Panc1 (cell line): ENCODE data around the gene PLCB1. TPM values are rescaled to one million over a fixed set of nuclear protein-coding genes. Genes with fewer than 3 reads are reported as not detected.

Source experiments
- ATAC-seq: fragments of 200-7000 bp; cut with Tn5 transposase; 2 replicates; pipeline ENCODE4 v1.9.1; 2020; ENCODE audit warnings: mild to moderate bottlenecking, moderate library complexity
- BruUV-seq: library from RNA; stranded (reverse); fragments of 400-500 nt; replicated peaks from 2 replicates; lab custom pipeline; 2021; lab: Mats Ljungman, UMichigan
- CTCF ChIA-PET: fragments of 300-600 bp; sonication (Branson Sonifier 250); formaldehyde crosslinking; loops from one replicate; lab custom pipeline; 2022; ENCODE audit warnings: antibody characterized with exemption; lab: Charles Lee
- POLR2A ChIA-PET: fragments of 300-600 bp; sonication (Branson Sonifier 250); formaldehyde crosslinking; loops from one replicate; lab custom pipeline; 2022; ENCODE audit warnings: antibody characterized with exemption; lab: Charles Lee
- DNase-seq: peaks from one replicate; pipeline ENCODE4 v3.0.0-alpha.2; 2010; ENCODE audit warnings: low read depth, low spot score
- H3K27ac ChIP-seq: 2 replicates; pipeline ENCODE4 v1.5.1; 2011; ENCODE audit warnings: mild to moderate bottlenecking, low read length, inconsistent platforms
- H3K27me3 ChIP-seq: fragments of 200-500 bp; sonication (Bioruptor generic); 2 replicates; pipeline ENCODE4 v1.6.0; 2014; ENCODE audit warnings: low read length, inconsistent platforms; ENCODE audit not compliant: control insufficient read depth, insufficient read depth
- H3K36me3 ChIP-seq: fragments of 200-500 bp; sonication (Bioruptor generic); 2 replicates; pipeline ENCODE4 v1.5.1; 2014; ENCODE audit warnings: inconsistent platforms, mild to moderate bottlenecking, low read length, moderate library complexity; ENCODE audit not compliant: control insufficient read depth, insufficient read depth
- H3K4me1 ChIP-seq: 2 replicates; pipeline ENCODE4 v1.5.1; 2011; ENCODE audit warnings: inconsistent platforms, mild to moderate bottlenecking, low read length, moderate library complexity; ENCODE audit not compliant: control insufficient read depth, insufficient read depth
- H3K4me3 ChIP-seq, 2 experiments: 2 replicates each; pipeline ENCODE4 v1.5.1; 2011 to 2012; ENCODE audit warnings: low read depth in 2 of 2, low read length in 2 of 2, mild to moderate bottlenecking in 2 of 2, inconsistent platforms in 1 of 2, moderate library complexity in 1 of 2
- H3K9me3 ChIP-seq: fragments of 200-500 bp; sonication (Bioruptor generic); 2 replicates; pipeline ENCODE4 v1.5.1; 2014; ENCODE audit warnings: low read depth, mild to moderate bottlenecking, inconsistent platforms, low read length, moderate library complexity; ENCODE audit not compliant: control insufficient read depth, insufficient read depth
- CTCF ChIP-seq: fragments of 450-650 bp; IDR thresholded peaks from 2 replicates; pipeline ENCODE4 v1.5.1; 2017; ENCODE audit warnings: mild to moderate bottlenecking
- POLR2AphosphoS5 ChIP-seq: IDR thresholded peaks from 2 replicates; pipeline ENCODE4 v1.6.1; 2012; ENCODE audit warnings: mild to moderate bottlenecking, low read depth, low read length, moderate library complexity
- REST ChIP-seq, 2 experiments: IDR thresholded peaks; 2 replicates each; pipeline ENCODE4 v1.6.1; 2011 to 2012; ENCODE audit warnings: low read depth in 2 of 2, control low read depth in 1 of 2, low read length in 1 of 2, mild to moderate bottlenecking in 1 of 2, moderate library complexity in 1 of 2; ENCODE audit not compliant: insufficient read depth in 1 of 2
- SIN3A ChIP-seq: IDR thresholded peaks from 2 replicates; pipeline ENCODE4 v1.6.1; 2012; ENCODE audit warnings: low read depth, mild to moderate bottlenecking, low read length, moderate library complexity, borderline replicate concordance; ENCODE audit not compliant: insufficient read depth
- TCF7L2 ChIP-seq: IDR thresholded peaks from 2 replicates; pipeline ENCODE4 v1.6.1; 2011; ENCODE audit warnings: mild to moderate bottlenecking, low read depth, low read length, inconsistent platforms
- in situ Hi-C: cut with HindIII; loops from 2 replicates; pipeline ENCODE4 v1.10.0; 2016; ENCODE audit warnings: low sequenced_read_pairs, low pct_unique_long_range_greater_than_20kb
- intact Hi-C: fragments of 100-400 bp; cut with micrococcal nuclease; formaldehyde crosslinking; loops from one replicate; pipeline ENCODE4 v1.10.0; 2022; ENCODE audit not compliant: unreplicated experiment
- total RNA-seq: library from RNA; stranded (reverse); gene quantifications from one replicate; pipeline ENCODE4 v1.2.1, GENCODE V29; 2021; ENCODE audit not compliant: unreplicated experiment

PLCB1 gene
- total RNA-seq, 1 experiment from 2014 or later, result 0.59 TPM

GRCh38 chr20:8780915-8781314 lies 648.8 kb downstream of the PLCB1 start:
- ChIA-PET POLR2A (no interaction called here), CTCF (no interaction called here)
- intact Hi-C loops, result no loop called here
- Histone ChIP-seq H3K27ac (no peak overlapping the region), H3K36me3 (no peaks in the 10 kb centered on the region), H3K4me1 (no peaks in the 10 kb centered on the region), H3K9me3 (no peaks in the 10 kb centered on the region), H3K27me3 (no peaks in the 10 kb centered on the region), H3K4me3 (no peak overlapping the region)
- in situ Hi-C loops, result no loop called here
- BruUV-seq, result no TSS peak
- no peak for DNase-seq
- TF ChIP-seq REST (IDR thresholded peaks at IDR 0.05; ENCODE audit: insufficient read depth in 1 of 2, low read depth in 2 of 2, low read length in 1 of 2) (no peak), SIN3A (no peak), CTCF (no peak), TCF7L2 (no peak), POLR2AphosphoS5 (no peak)
- ATAC-seq, result no peak

GRCh38 chr20:8782804-8783203 lies 650.7 kb downstream of the PLCB1 start:
- intact Hi-C loops (no loop called here), in situ Hi-C loops (no loop called here)
- Histone ChIP-seq H3K4me3 (no peak overlapping the region), H3K36me3 (no peaks in the 10 kb centered on the region), H3K4me1 (no peaks in the 10 kb centered on the region), H3K27ac (no peak overlapping the region), H3K9me3 (no peaks in the 10 kb centered on the region), H3K27me3 (no peaks in the 10 kb centered on the region)
- ATAC-seq (no peak), DNase-seq (no peak)
- no TSS peak for BruUV-seq
- TF ChIP-seq TCF7L2 (no peak), POLR2AphosphoS5 (no peak), REST (IDR thresholded peaks at IDR 0.05; ENCODE audit: insufficient read depth in 1 of 2, low read depth in 2 of 2, low read length in 1 of 2) (no peak), CTCF (no peak), SIN3A (no peak)
- ChIA-PET POLR2A (no interaction called here), CTCF (no interaction called here)
